Measurements from ENCODE around the gene THSD4.

Gene THSD4

DNA sequence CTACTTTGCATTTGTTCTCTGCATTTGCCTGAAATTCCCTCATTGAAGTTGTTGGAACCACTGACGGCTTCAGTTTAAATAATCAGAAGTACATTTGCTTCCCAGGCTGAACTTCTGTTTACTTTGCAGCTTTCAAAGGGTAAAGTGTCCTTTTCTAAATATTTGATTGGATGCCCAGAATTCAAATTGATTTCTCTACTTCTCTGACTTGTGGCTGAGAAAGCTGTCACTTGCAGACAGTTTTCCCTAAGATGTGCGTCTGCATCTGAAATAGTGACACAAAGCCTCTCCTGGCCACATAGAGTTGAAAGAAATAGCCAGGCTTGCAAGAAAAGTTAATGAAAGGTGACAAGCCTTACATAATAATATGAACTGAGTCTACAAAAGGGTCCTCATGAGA is 299.6 kb downstream of the THSD4 start:
- TF ChIP-seq, protein P1, sequence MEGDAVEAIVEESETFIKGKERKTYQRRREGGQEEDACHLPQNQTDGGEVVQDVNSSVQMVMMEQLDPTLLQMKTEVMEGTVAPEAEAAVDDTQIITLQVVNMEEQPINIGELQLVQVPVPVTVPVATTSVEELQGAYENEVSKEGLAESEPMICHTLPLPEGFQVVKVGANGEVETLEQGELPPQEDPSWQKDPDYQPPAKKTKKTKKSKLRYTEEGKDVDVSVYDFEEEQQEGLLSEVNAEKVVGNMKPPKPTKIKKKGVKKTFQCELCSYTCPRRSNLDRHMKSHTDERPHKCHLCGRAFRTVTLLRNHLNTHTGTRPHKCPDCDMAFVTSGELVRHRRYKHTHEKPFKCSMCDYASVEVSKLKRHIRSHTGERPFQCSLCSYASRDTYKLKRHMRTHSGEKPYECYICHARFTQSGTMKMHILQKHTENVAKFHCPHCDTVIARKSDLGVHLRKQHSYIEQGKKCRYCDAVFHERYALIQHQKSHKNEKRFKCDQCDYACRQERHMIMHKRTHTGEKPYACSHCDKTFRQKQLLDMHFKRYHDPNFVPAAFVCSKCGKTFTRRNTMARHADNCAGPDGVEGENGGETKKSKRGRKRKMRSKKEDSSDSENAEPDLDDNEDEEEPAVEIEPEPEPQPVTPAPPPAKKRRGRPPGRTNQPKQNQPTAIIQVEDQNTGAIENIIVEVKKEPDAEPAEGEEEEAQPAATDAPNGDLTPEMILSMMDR (IDR thresholded peaks at IDR 0.05; ENCODE audit: low read depth, low read length), result no peak
- in situ Hi-C loops (cut with HindIII; ENCODE audit: low sequenced_read_pairs), result no loop called here
- no peak for DNase-seq (ENCODE audit: low read depth, low spot score)
- no peak overlapping the region for H3K4me3 ChIP-seq (ENCODE audit: low read depth, low read length)

DNA sequence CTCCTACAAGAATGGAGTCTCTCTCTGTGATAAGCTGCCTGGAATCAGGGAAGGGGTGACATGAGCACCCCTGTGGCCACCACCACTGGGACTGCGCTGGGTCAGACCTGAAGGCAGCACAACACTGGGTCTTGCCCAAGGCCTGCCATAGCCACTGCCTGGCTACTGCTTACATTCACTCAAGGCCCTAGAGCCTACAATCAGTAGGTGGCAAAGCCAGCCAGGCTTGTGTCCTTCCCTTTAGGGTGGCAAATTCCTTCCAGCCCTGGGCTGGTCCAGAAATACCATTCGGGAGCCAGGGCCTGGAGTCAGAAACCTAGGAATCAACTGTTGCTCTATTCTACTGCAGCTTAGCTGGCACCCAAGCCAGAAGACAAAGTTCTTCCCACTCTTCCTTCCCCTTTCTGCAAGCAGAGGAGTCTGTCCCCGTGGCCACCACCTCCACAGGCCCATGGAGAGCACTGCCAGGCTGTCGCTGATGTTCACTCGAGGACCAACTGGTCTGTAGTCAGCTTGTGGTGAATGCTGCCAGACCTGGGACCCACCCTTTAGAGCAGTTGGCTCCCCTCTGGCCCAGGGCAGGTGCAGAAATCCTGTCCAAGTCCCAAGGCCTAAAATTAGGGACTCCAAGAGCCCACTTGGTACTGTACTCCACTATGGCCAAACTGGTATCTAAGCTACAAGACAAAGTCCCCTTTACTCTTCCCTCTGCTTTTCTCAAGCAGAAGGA is 307.4 kb downstream of the THSD4 start:
- in situ Hi-C loops (cut with HindIII; ENCODE audit: low sequenced_read_pairs), result no loop called here
- no peak for DNase-seq (ENCODE audit: low read depth, low spot score)
- no peak overlapping the region for H3K4me3 ChIP-seq (ENCODE audit: low read depth, low read length)
- TF ChIP-seq, protein P1 (IDR thresholded peaks at IDR 0.05; ENCODE audit: low read depth, low read length), result no peak

DNA sequence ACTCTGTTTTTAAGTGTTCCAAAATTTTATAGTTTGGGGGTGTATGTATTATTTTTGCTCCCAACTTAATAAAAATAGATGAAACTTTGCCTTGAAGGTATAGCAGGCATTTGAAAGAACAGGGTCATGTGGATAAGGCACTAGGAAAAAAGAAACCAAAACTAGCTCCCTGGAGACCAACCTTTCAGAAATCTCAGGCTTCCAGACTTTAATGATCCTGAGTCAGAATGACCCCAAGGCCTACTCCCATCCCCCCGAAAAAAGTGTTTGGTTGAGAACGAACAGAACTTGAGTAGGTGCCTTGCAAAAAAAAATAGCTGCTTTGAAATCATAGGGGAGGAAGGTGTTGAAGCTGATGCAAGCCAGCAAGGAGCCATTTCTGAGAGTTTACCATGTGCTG is 309.5 kb downstream of the THSD4 start:
- in situ Hi-C loops (cut with HindIII; ENCODE audit: low sequenced_read_pairs), result no loop called here
- peak; percentile 32 for DNase-seq (ENCODE audit: low read depth, low spot score)
- H3K4me3 ChIP-seq (ENCODE audit: low read depth, low read length), result no peak overlapping the region
- TF ChIP-seq, protein P1 (IDR thresholded peaks at IDR 0.05; ENCODE audit: low read depth, low read length), result no peak

DNA sequence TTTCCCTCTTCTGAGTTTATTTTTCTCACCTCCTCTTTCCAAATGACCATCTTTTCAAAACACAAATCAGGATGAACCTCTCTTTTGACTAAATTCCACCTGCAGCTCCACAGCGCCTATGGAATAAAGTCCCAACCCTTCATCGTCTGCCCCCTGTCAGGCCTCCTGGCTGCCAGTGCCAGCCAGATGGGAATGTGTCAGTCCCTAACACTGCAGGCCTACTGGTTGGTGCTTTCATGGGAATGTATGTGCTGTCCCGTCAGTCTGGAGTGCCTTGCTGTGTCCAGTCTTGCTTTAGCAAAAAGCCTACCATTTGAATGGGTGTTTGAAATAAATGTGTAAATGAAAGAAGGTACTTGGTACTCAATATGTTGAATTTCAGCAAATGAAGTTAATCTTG is 310.1 kb downstream of the THSD4 start:
- DNase-seq (ENCODE audit: low read depth, low spot score), result no peak
- TF ChIP-seq, protein P1 (IDR thresholded peaks at IDR 0.05; ENCODE audit: low read depth, low read length), result no peak
- in situ Hi-C loops (cut with HindIII; ENCODE audit: low sequenced_read_pairs), result no loop called here
- H3K4me3 ChIP-seq (ENCODE audit: low read depth, low read length), result no peak overlapping the region

- in situ Hi-C loops (cut with HindIII; ENCODE audit: low sequenced_read_pairs), result no loop called here
- DNase-seq (ENCODE audit: low read depth, low spot score), result no peak
- no peak overlapping the region for H3K4me3 ChIP-seq (ENCODE audit: low read depth, low read length)
- TF ChIP-seq, protein P1 (IDR thresholded peaks at IDR 0.05; ENCODE audit: low read depth, low read length), result no peak
These were observed 311.5 kb downstream of the THSD4 start for GRCh38 chr15:71426792-71427191.

GRCh38 chr15:71430782-71431181 is 315.5 kb downstream of the THSD4 start:
- H3K4me3 ChIP-seq (ENCODE audit: low read depth, low read length), result no peak overlapping the region
- TF ChIP-seq, protein P1 (IDR thresholded peaks at IDR 0.05; ENCODE audit: low read depth, low read length), result no peak
- in situ Hi-C loops (cut with HindIII; ENCODE audit: low sequenced_read_pairs), result no loop called here
- DNase-seq (ENCODE audit: low read depth, low spot score), result no peak
